Gastroesophageal sphincter (tissue), 4 donors: ENCODE data around the gene OR12D2. TPM values are rescaled to one million over a fixed set of nuclear protein-coding genes. Genes with fewer than 3 reads are reported as not detected.

ENCODE experiments used
- ATAC-seq: fragments of 150-250 bp; one replicate; pipeline ENCODE4 v1.9.1; 2016; ENCODE audit warnings: mild to moderate bottlenecking, moderate library complexity
- H3K27ac ChIP-seq, 4 donors: fragments of 200-600 bp; sonication (generic) in 3 of 4; 1 replicate in 3 of 4; 2 replicates in 1 of 4; pipeline ENCODE4 v1.5.1; 2016 to 2019
- H3K27me3 ChIP-seq: fragments of 200-600 bp; sonication (generic); one replicate; pipeline ENCODE4 v1.5.1; 2019
- H3K36me3 ChIP-seq, 2 donors: fragments of 200-600 bp; sonication (generic); one replicate each; pipeline ENCODE4 v1.5.1; 2019; ENCODE audit warnings: control low read depth in 1 of 2
- H3K4me1 ChIP-seq, 3 donors: fragments of 200-600 bp; sonication (generic); 1 replicate in 2 of 3; 2 replicates in 1 of 3; pipeline ENCODE4 v1.5.1; 2016 to 2019; ENCODE audit warnings: control low read depth in 2 of 3
- H3K4me3 ChIP-seq, 2 donors: fragments of 200-600 bp; sonication (generic); one replicate each; pipeline ENCODE4 v1.5.1; 2019; ENCODE audit warnings: mild to moderate bottlenecking in 1 of 2, moderate library complexity in 1 of 2
- H3K9me3 ChIP-seq, 3 donors: fragments of 200-600 bp; sonication (generic); one replicate each; pipeline ENCODE4 v1.5.1; 2017 to 2019; ENCODE audit warnings: control low read depth in 2 of 3
- CTCF ChIP-seq, 4 experiments: fragments of 200-600 bp in 2 of 4; fragments of 450-650 bp in 2 of 4; sonication (generic) in 1 of 4; IDR thresholded peaks; one replicate each; pipeline ENCODE4 v1.5.1; 2017 to 2019; ENCODE audit warnings: antibody characterized with exemption in 4 of 4, mild to moderate bottlenecking in 2 of 4, moderate library complexity in 2 of 4
- EP300 ChIP-seq: sonication (generic); formaldehyde crosslinking; IDR thresholded peaks from one replicate; pipeline ENCODE4 v1.6.1; 2017; ENCODE audit warnings: antibody characterized with exemption, mild to moderate bottlenecking
- POLR2A ChIP-seq, 2 donors: fragments of 450-650 bp; IDR thresholded peaks; one replicate each; pipeline ENCODE4 v1.6.1; 2017; ENCODE audit warnings: antibody characterized with exemption in 2 of 2, mild to moderate bottlenecking in 2 of 2, moderate library complexity in 1 of 2
- POLR2AphosphoS5 ChIP-seq: sonication (generic); formaldehyde crosslinking; IDR thresholded peaks from one replicate; pipeline ENCODE4 v1.6.1; 2017; ENCODE audit warnings: antibody characterized with exemption
- WGBS, 2 donors: methylation state at CpG; one replicate each; pipeline ENCODE4 v1.1.5; 2018; ENCODE audit warnings: low coverage in 1 of 2; 5-methylcytosine and 5-hydroxymethylcytosine counted together
- total RNA-seq, 4 donors: library from RNA; depleted of rRNA; stranded (reverse); fragments of >200 nt; gene quantifications; one replicate each; pipeline ENCODE4 v1.1.0, GENCODE V29; 2016

The OR12D2 gene
- total RNA-seq, 4 donors from 2014 or later, result not detected

- Histone ChIP-seq H3K4me1 (no peaks in the 10 kb centered on the region), H3K36me3 (no peaks in the 10 kb centered on the region), H3K9me3 (no peaks in the 10 kb centered on the region), H3K27me3 (no peaks in the 10 kb centered on the region), H3K27ac (no peak overlapping the region), H3K4me3 (no peak overlapping the region)
- no peak for ATAC-seq
- TF ChIP-seq EP300 (no peak), POLR2AphosphoS5 (no peak), POLR2A (IDR thresholded peaks at IDR 0.05) (no peak), CTCF (IDR thresholded peaks at IDR 0.05) (no peak)
These were observed 19.4 kb upstream of the OR12D2 start for GRCh38 chr6:29376003-29376402.

GRCh38 chr6:29388533-29388932 lies 6.9 kb upstream of the OR12D2 start:
- Histone ChIP-seq H3K27ac (no peak overlapping the region), H3K4me1 (no peaks in the 10 kb centered on the region), H3K36me3 (no peaks in the 10 kb centered on the region), H3K9me3 (no peaks in the 10 kb centered on the region), H3K4me3 (no peak overlapping the region), H3K27me3 (peaks cover 6% of the 10 kb centered on the region)
- 22 to 39% methylated on average over 4 of the region's 4 CpGs for WGBS, 2 donors
- ATAC-seq, result no peak
- TF ChIP-seq POLR2A (IDR thresholded peaks at IDR 0.05) (no peak), CTCF (IDR thresholded peaks at IDR 0.05) (no peak), POLR2AphosphoS5 (no peak), EP300 (no peak)

- Histone ChIP-seq H3K4me3 (no peak overlapping the region), H3K27ac (no peak overlapping the region), H3K4me1 (no peaks in the 10 kb centered on the region), H3K36me3 (no peaks in the 10 kb centered on the region), H3K9me3 (no peaks in the 10 kb centered on the region), H3K27me3 (no peaks in the 10 kb centered on the region)
- no peak for ATAC-seq
- TF ChIP-seq EP300 (no peak), CTCF (IDR thresholded peaks at IDR 0.05) (no peak), POLR2A (IDR thresholded peaks at IDR 0.05) (no peak), POLR2AphosphoS5 (no peak)
- 71 to 79% methylated on average over 2 of the region's 2 CpGs for WGBS, 2 donors
These were observed 4.1 kb downstream of the OR12D2 start for GRCh38 chr6:29399525-29399924.

GRCh38 chr6:29403801-29404200 lies 8.4 kb downstream of the OR12D2 start:
- Histone ChIP-seq H3K27ac (no peak overlapping the region), H3K36me3 (no peaks in the 10 kb centered on the region), H3K27me3 (no peaks in the 10 kb centered on the region), H3K4me3 (no peak overlapping the region), H3K9me3 (no peaks in the 10 kb centered on the region), H3K4me1 (no peaks in the 10 kb centered on the region)
- no peak for TF ChIP-seq EP300
- no peak for TF ChIP-seq POLR2A (IDR thresholded peaks at IDR 0.05)
- no peak for TF ChIP-seq CTCF (IDR thresholded peaks at IDR 0.05)
- TF ChIP-seq POLR2AphosphoS5, result no peak
- 38 to 89% methylated on average over 1 of the region's 1 CpG for WGBS, 2 donors
- no peak for ATAC-seq

GRCh38 chr6:29414588-29414987 lies 19.2 kb downstream of the OR12D2 start, which contains the start of gene OR12D1:
TSS of gene OR12D1 (plus strand) at chr6:29414928.
- Histone ChIP-seq H3K27ac (no peak within 1 kb of the TSS), H3K9me3 (no peaks in the 10 kb centered on the region), H3K4me3 (no peak within 1 kb of the TSS), H3K36me3 (no peaks in the 10 kb centered on the region), H3K4me1 (no peaks in the 10 kb centered on the region), H3K27me3 (no peaks in the 10 kb centered on the region)
- ATAC-seq, result no peak
- TF ChIP-seq POLR2AphosphoS5 (no peak), POLR2A (IDR thresholded peaks at IDR 0.05) (no peak), CTCF (IDR thresholded peaks at IDR 0.05) (peak in 1 of 4 experiments; percentile 8), EP300 (no peak)
